ENCODE data around the gene SRD5A1.

SRD5A1 gene

GRCh38 chr5:6712577-6713273, 79.5 kb downstream of the SRD5A1 start:
- DNase-seq (ENCODE audit: low read depth), result peak; percentile 95

GRCh38 chr5:6713274-6714225, 80.3 kb downstream of the SRD5A1 start, which contains the start of gene TENT4A:
Gene TENT4A (plus strand): TSS chr5:6713432. CDS start chr5:6713984, 552 bp downstream.
- DNase-seq (ENCODE audit: low read depth), result no peak

GRCh38 chr5:6714226-6715041, 81.2 kb downstream of the SRD5A1 start:
- DNase-seq (ENCODE audit: low read depth), result no peak

- DNase-seq (ENCODE audit: low read depth), result no peak
Measured at GRCh38 chr5:6715271-6715670, 82.0 kb downstream of the SRD5A1 start.

GRCh38 chr5:6715758-6716628, 82.8 kb downstream of the SRD5A1 start:
- DNase-seq (ENCODE audit: low read depth), result no peak

GRCh38 chr5:6716629-6717149, 83.4 kb downstream of the SRD5A1 start:
- DNase-seq (ENCODE audit: low read depth), result no peak

- no peak for DNase-seq (ENCODE audit: low read depth)
Measured at GRCh38 chr5:6717247-6717646, 84.0 kb downstream of the SRD5A1 start.

GRCh38 chr5:6717687-6718086, 84.4 kb downstream of the SRD5A1 start:
- DNase-seq (ENCODE audit: low read depth), result no peak

- DNase-seq (ENCODE audit: low read depth), result no peak
Measured at GRCh38 chr5:6718161-6718681, 85.0 kb downstream of the SRD5A1 start.

GRCh38 chr5:6718718-6719117, 85.5 kb downstream of the SRD5A1 start:
- DNase-seq (ENCODE audit: low read depth), result no peak

GRCh38 chr5:6719417-6719816, 86.2 kb downstream of the SRD5A1 start:
- DNase-seq (ENCODE audit: low read depth), result no peak

- no peak for DNase-seq (ENCODE audit: low read depth)
Measured at GRCh38 chr5:6719896-6720560, 86.8 kb downstream of the SRD5A1 start.

GRCh38 chr5:6720561-6720921, 87.3 kb downstream of the SRD5A1 start:
- DNase-seq (ENCODE audit: low read depth), result no peak

GRCh38 chr5:6721442-6721841, 88.2 kb downstream of the SRD5A1 start:
- DNase-seq (ENCODE audit: low read depth), result no peak

- DNase-seq (ENCODE audit: low read depth), result no peak
Measured at GRCh38 chr5:6722015-6722414, 88.8 kb downstream of the SRD5A1 start.

GRCh38 chr5:6723122-6723815, 90.0 kb downstream of the SRD5A1 start:
- DNase-seq (ENCODE audit: low read depth), result no peak

GRCh38 chr5:6723816-6724300, 90.6 kb downstream of the SRD5A1 start:
- DNase-seq (ENCODE audit: low read depth), result no peak
